Neuronal stem cell (in vitro differentiated cells): Measurements from ENCODE around the gene ZNF865.
A peak's percentile ranks its signal among the peaks of the same experiment; 100 is the strongest.

ENCODE experiments used
- DNase-seq: peaks from one replicate; pipeline ENCODE4 v3.0.0-alpha.2; 2013; ENCODE audit warnings: low spot score
- H2AFZ ChIP-seq: one replicate; pipeline ENCODE4 v1.6.1; 2013; ENCODE audit warnings: mild to moderate bottlenecking, low read length, inconsistent platforms
- H2AK5ac ChIP-seq: 2 replicates; pipeline ENCODE4 v1.6.1; 2013; ENCODE audit warnings: low read depth, mild to moderate bottlenecking, inconsistent platforms, low read length, moderate library complexity, mixed read lengths
- H2BK120ac ChIP-seq: 2 replicates; pipeline ENCODE4 v1.6.1; 2013; ENCODE audit warnings: low read depth, mild to moderate bottlenecking, inconsistent platforms, low read length, moderate library complexity, mixed read lengths
- H2BK12ac ChIP-seq: one replicate; pipeline ENCODE4 v1.6.1; 2013; ENCODE audit warnings: low read length, inconsistent platforms
- H2BK15ac ChIP-seq: 2 replicates; pipeline ENCODE4 v1.6.1; 2013; ENCODE audit warnings: mild to moderate bottlenecking, low read length, inconsistent platforms, mixed read lengths
- H2BK5ac ChIP-seq: one replicate; pipeline ENCODE4 v1.6.1; 2013; ENCODE audit warnings: inconsistent platforms, mild to moderate bottlenecking, low read length, moderate library complexity
- H3K14ac ChIP-seq: one replicate; pipeline ENCODE4 v1.6.1; 2013; ENCODE audit warnings: low read length, inconsistent platforms
- H3K18ac ChIP-seq: 2 replicates; pipeline ENCODE4 v1.6.1; 2013; ENCODE audit warnings: low read length, inconsistent platforms
- H3K23ac ChIP-seq: 2 replicates; pipeline ENCODE4 v1.6.1; 2013; ENCODE audit warnings: low read depth, mild to moderate bottlenecking, mixed read lengths, low read length, inconsistent platforms; ENCODE audit not compliant: poor library complexity
- H3K27ac ChIP-seq: replicated peaks from 3 replicates; pipeline ENCODE4 v1.5.1; 2013; ENCODE audit warnings: low read length, inconsistent platforms
- H3K27me3 ChIP-seq, 3 experiments: 2 replicates each; pipeline ENCODE4 v1.6.1; 2013; ENCODE audit warnings: low read length in 3 of 3, mild to moderate bottlenecking in 2 of 3, inconsistent platforms in 1 of 3, low read depth in 1 of 3, mixed read lengths in 1 of 3, moderate library complexity in 1 of 3; ENCODE audit not compliant: control insufficient read depth in 3 of 3, insufficient read depth in 3 of 3
- H3K36me3 ChIP-seq, 2 donors: replicated peaks in 1 of 2; 2 replicates each; pipeline ENCODE4 v1.6.1; 2013; ENCODE audit warnings: low read length in 2 of 2; ENCODE audit not compliant: control insufficient read depth in 2 of 2, insufficient read depth in 2 of 2
- H3K4ac ChIP-seq: 2 replicates; pipeline ENCODE4 v1.6.1; 2013; ENCODE audit warnings: inconsistent platforms, mild to moderate bottlenecking, low read length, moderate library complexity
- H3K4me1 ChIP-seq, 2 donors: 1 replicate in 1 of 2; 2 replicates in 1 of 2; pipeline ENCODE4 v1.6.1; 2013; ENCODE audit warnings: low read length in 2 of 2, low read depth in 1 of 2; ENCODE audit not compliant: control insufficient read depth in 2 of 2, insufficient read depth in 1 of 2
- H3K4me2 ChIP-seq: one replicate; pipeline ENCODE4 v1.6.1; 2013; ENCODE audit warnings: mild to moderate bottlenecking, low read length, inconsistent platforms; ENCODE audit not compliant: insufficient read depth, poor library complexity, severe bottlenecking
- H3K4me3 ChIP-seq, 2 donors: 2 replicates each; pipeline ENCODE4 v1.5.1; 2013; ENCODE audit warnings: low read length in 2 of 2, mild to moderate bottlenecking in 2 of 2, inconsistent platforms in 1 of 2, moderate library complexity in 1 of 2
- H3K79me1 ChIP-seq: one replicate; pipeline ENCODE4 v1.6.1; 2013; ENCODE audit warnings: low read depth, mild to moderate bottlenecking, inconsistent platforms, low read length, moderate library complexity
- H3K9ac ChIP-seq: one replicate; pipeline ENCODE4 v1.6.1; 2013; ENCODE audit warnings: mild to moderate bottlenecking, low read depth, low read length, inconsistent platforms; ENCODE audit not compliant: poor library complexity
- H3K9me3 ChIP-seq, 2 donors: replicated peaks in 1 of 2; 2 replicates each; pipeline versions ENCODE3 to v1.6.1; 2013; ENCODE audit warnings: low read length in 2 of 2, mild to moderate bottlenecking in 2 of 2, inconsistent platforms in 1 of 2, low read depth in 1 of 2, mixed read lengths in 1 of 2, moderate library complexity in 1 of 2; ENCODE audit not compliant: control insufficient read depth in 2 of 2, insufficient read depth in 1 of 2
- H4K8ac ChIP-seq: one replicate; pipeline ENCODE4 v1.6.1; 2013; ENCODE audit warnings: low read depth, mild to moderate bottlenecking, inconsistent platforms, low read length, moderate library complexity
- H4K91ac ChIP-seq: one replicate; pipeline ENCODE4 v1.6.1; 2013; ENCODE audit warnings: low read length, low read depth, mild to moderate bottlenecking, inconsistent platforms; ENCODE audit not compliant: poor library complexity
- WGBS, 2 donors: extraction: QIAGEN DNeasy Blood & Tissue Kit; methylation state at CpG; one replicate each; pipeline ENCODE4 v1.1.7; 2013; ENCODE audit warnings: missing lambda C conversion rate in 2 of 2, mixed read lengths in 1 of 2; ENCODE audit not compliant: insufficient read length in 2 of 2, insufficient replicate concordance in 1 of 2; ENCODE audit errors: extremely low coverage in 2 of 2; 5-methylcytosine and 5-hydroxymethylcytosine counted together

Gene ZNF865

DNA sequence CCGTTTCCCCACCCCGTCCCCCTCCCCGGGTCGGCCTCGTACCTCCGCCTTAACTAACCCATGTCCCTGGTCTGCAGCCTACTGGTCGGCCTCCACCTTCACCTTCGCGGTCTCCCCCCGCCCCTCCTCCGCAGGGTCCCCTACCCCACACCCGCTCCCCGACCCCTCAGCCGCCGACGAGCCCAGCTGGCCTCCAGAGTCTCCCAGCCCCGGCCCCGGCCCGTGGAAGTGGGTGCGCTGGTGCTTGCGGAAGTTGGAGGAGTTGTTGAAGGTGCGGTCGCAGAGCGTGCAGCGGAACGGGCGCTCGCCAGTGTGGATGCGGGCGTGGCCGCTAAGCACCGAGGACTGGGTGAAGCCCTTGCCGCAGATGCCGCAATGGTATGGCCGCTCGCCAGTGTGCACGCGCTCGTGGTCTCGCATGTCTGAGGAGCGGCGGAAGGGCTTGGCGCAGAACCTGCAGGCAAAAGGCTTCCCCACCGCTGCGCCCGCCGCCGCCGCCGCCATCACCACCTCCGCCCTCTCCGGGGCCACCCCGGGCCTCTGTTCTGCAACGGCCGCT is 16.3 kb downstream of the ZNF865 start:
- H3K18ac ChIP-seq: no peak overlapping the region
- no peak overlapping the region for H3K14ac ChIP-seq
- H2BK12ac ChIP-seq: no peak overlapping the region
- WGBS, 2 donors: no CpG with 5 or more reads among the region's 55 CpGs
- no peak overlapping the region for H2BK5ac ChIP-seq
- peak overlapping the region in 1 of 2 donors; percentile 48 for H3K4me3 ChIP-seq
- no peak overlapping the region for H3K4ac ChIP-seq
- peaks cover 20 to 42% of the 10 kb centered on the region in 2 donors for H3K36me3 ChIP-seq
- no peak for DNase-seq
- H3K9ac ChIP-seq: no peak overlapping the region
- no peak overlapping the region for H3K23ac ChIP-seq
- no peak overlapping the region for H4K91ac ChIP-seq
- no peaks in the 10 kb centered on the region for H3K9me3 ChIP-seq
- no peak overlapping the region for H2BK15ac ChIP-seq
- no peak overlapping the region for H2AK5ac ChIP-seq
- no peak overlapping the region for H2AFZ ChIP-seq
- H4K8ac ChIP-seq: no peak overlapping the region
- peaks cover 0 to 6% of the 10 kb centered on the region in 2 donors for H3K4me1 ChIP-seq
- no peak overlapping the region for H3K27ac ChIP-seq
- H3K79me1 ChIP-seq: no peaks in the 10 kb centered on the region
- no peaks in the 10 kb centered on the region for H3K27me3 ChIP-seq
- H3K4me2 ChIP-seq: no peak overlapping the region
- H2BK120ac ChIP-seq: no peak overlapping the region

DNA sequence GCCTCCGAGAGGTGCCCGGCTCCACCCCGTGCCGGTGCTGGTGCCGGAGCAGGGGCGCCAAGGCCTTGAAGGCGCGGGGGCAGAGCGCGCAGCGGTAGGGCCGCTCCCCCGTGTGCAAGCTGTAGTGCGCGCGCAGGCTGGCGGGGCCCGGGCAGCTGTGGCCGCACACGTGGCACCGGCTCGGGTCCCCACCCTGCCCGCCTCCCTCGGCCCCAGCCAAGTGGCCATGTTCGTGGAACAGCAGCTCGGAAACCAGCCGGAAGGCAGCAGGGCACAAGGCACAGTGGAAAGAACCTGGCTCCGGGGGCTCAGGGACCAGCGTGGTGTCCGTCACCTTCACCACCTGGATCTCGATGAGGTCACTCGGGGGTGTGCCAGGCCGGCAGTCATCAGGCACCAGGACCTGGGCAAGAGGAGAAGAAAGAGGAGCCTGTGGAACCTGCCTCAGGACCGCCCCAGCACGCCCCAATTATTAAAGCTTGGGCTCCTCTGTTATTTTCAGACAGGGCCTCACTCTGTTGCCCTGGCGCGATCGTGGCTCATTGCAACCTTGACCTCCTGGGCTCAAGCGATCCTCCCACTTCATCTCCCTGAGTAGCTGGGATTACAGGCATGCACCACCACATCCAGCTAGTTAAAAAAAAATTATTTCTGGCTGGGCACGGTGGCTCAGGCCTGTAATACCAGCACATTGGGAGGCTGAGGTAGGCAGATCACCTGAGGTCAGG is 17.0 kb downstream of the ZNF865 start:
- no peak overlapping the region for H4K8ac ChIP-seq
- H3K23ac ChIP-seq: no peak overlapping the region
- H3K9ac ChIP-seq: no peak overlapping the region
- no peak overlapping the region for H3K14ac ChIP-seq
- WGBS, 2 donors: no CpG with 5 or more reads among the region's 40 CpGs
- H3K4me2 ChIP-seq: no peak overlapping the region
- H3K4me1 ChIP-seq: peaks cover 0 to 6% of the 10 kb centered on the region in 2 donors
- no peak overlapping the region for H4K91ac ChIP-seq
- no peak overlapping the region for H2BK12ac ChIP-seq
- no peak overlapping the region for H3K18ac ChIP-seq
- no peaks in the 10 kb centered on the region for H3K79me1 ChIP-seq
- H2BK120ac ChIP-seq: no peak overlapping the region
- H2AK5ac ChIP-seq: no peak overlapping the region
- no peak overlapping the region for H3K4me3 ChIP-seq
- no peak overlapping the region for H2BK15ac ChIP-seq
- H2AFZ ChIP-seq: no peak overlapping the region
- no peak for DNase-seq
- H2BK5ac ChIP-seq: no peak overlapping the region
- H3K4ac ChIP-seq: no peak overlapping the region
- H3K9me3 ChIP-seq: no peaks in the 10 kb centered on the region
- H3K27me3 ChIP-seq: no peaks in the 10 kb centered on the region
- H3K27ac ChIP-seq: no peak overlapping the region
- peaks cover 16 to 36% of the 10 kb centered on the region in 2 donors for H3K36me3 ChIP-seq

DNA sequence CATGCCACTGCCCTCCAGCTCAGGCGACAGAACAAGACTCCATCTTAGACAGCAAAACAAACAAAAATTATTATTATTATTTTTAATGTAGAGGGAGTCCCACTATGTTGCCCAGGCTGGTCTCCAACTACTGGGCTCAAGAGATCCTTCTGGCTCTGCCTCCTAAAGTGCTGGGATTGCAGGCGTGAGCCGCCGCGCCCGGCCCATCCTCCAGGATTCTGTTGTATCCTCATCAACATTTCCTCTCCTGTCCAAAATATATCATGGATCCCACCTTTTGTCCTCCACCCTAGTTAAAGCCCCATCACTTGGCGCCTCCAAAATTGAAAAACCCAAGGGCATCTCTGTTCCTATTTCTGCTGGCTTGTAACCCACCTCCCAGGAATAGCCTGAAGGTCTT is 17.7 kb downstream of the ZNF865 start:
- H3K4me3 ChIP-seq: no peak overlapping the region
- no peaks in the 10 kb centered on the region for H3K9me3 ChIP-seq
- no peak overlapping the region for H2BK12ac ChIP-seq
- no peak overlapping the region for H2AK5ac ChIP-seq
- H3K9ac ChIP-seq: no peak overlapping the region
- H2AFZ ChIP-seq: no peak overlapping the region
- no peaks in the 10 kb centered on the region for H3K79me1 ChIP-seq
- WGBS, 2 donors: no CpG with 5 or more reads among the region's 7 CpGs
- H2BK5ac ChIP-seq: no peak overlapping the region
- no peak overlapping the region for H4K91ac ChIP-seq
- no peaks in the 10 kb centered on the region for H3K27me3 ChIP-seq
- no peak overlapping the region for H3K27ac ChIP-seq
- H3K4me1 ChIP-seq: peaks cover 0 to 6% of the 10 kb centered on the region in 2 donors
- H2BK120ac ChIP-seq: no peak overlapping the region
- DNase-seq: no peak
- H3K23ac ChIP-seq: no peak overlapping the region
- no peak overlapping the region for H2BK15ac ChIP-seq
- H3K18ac ChIP-seq: no peak overlapping the region
- no peak overlapping the region for H3K14ac ChIP-seq
- no peak overlapping the region for H3K4me2 ChIP-seq
- H4K8ac ChIP-seq: no peak overlapping the region
- peaks cover 13 to 30% of the 10 kb centered on the region in 2 donors for H3K36me3 ChIP-seq
- no peak overlapping the region for H3K4ac ChIP-seq

DNA sequence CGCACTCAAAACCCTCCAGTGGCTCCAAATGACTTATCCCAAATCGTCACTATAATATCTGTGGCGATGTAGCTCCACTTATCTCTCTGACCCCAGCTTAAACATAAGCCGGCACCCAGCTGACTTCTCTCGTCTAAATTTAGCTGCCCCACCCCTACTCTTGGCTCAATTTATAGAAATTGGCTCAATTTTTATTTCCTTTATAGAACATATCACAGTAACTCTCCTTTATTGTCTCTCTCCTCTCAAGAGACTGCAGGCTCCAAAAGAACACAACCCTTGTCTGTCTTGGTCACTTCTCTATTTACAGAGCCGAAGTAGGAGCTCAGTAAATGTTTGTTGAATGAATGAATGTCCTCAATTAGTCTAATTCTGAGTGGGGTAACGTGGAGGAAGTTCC is 18.1 kb downstream of the ZNF865 start:
- H3K4me1 ChIP-seq: peaks cover 0 to 6% of the 10 kb centered on the region in 2 donors
- no peak overlapping the region for H3K23ac ChIP-seq
- H2AK5ac ChIP-seq: no peak overlapping the region
- H3K4me3 ChIP-seq: peak overlapping the region; percentile 65 to 79
- peaks cover 13 to 26% of the 10 kb centered on the region in 2 donors for H3K36me3 ChIP-seq
- H3K9ac ChIP-seq: no peak overlapping the region
- no peak overlapping the region for H4K8ac ChIP-seq
- H3K18ac ChIP-seq: no peak overlapping the region
- no peak overlapping the region for H3K27ac ChIP-seq
- no CpG with 5 or more reads among the region's 7 CpGs for WGBS, 2 donors
- H2BK12ac ChIP-seq: no peak overlapping the region
- H2BK120ac ChIP-seq: no peak overlapping the region
- DNase-seq: no peak
- no peak overlapping the region for H2AFZ ChIP-seq
- no peaks in the 10 kb centered on the region for H3K9me3 ChIP-seq
- H2BK5ac ChIP-seq: no peak overlapping the region
- H3K4me2 ChIP-seq: peak overlapping the region; percentile 26
- H4K91ac ChIP-seq: no peak overlapping the region
- no peak overlapping the region for H3K4ac ChIP-seq
- H3K27me3 ChIP-seq: no peaks in the 10 kb centered on the region
- no peaks in the 10 kb centered on the region for H3K79me1 ChIP-seq
- H3K14ac ChIP-seq: no peak overlapping the region
- no peak overlapping the region for H2BK15ac ChIP-seq
